ENCODE measurements around the gene TOGARAM2. TPM values are rescaled to one million over a fixed set of nuclear protein-coding genes. Genes with fewer than 3 reads are reported as not detected.
"Not testable (repeated sequence)": the region's sequence is repeated elsewhere in the genome, so short reads cannot be mapped to it uniquely, and the experiment has no call there.

Gene TOGARAM2
- polyA plus RNA-seq, 1 donor (not counting 4 experiments of a cell fraction or from before 2014, with no cell fraction given): 0.10 TPM

DNA sequence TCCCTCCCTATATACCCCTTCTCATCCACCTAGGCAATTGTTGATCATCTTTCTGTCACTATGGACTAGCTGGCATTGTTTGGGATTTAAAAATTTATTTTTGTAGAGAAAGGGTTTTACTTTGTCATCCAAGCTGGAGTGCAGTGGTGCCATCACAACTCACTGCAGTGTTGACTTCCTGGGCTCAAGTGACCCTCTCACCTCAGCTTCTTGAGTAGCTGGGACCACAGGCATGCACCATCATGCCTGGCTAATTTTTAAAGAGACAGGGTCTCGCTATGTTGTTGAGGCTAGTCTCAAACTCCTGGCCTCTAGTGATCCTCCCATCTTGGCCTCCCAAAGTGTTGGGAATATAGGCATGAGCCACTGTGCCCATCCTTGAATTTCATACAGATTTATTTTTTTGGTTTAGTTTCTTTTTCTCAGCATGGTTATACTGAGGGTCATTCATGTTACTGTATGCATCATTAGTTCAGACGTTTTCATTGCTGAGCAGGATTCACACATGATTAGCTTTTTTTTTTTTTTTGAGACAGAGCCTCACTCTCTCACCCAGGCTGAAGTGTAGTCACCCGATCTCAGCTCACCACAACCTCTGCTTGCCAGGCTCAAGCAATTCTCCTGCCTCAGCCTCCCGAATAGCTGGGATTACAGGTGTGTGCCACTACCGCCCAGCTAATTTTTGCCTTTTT lies 101.9 kb downstream of the TOGARAM2 start:
- Histone ChIP-seq H3K27me3 (ENCODE audit: control insufficient read depth, extremely low read depth, insufficient read depth, low read length) (no peaks in the 10 kb centered on the region), H2AFZ (ENCODE audit: control insufficient read depth, low read length) (no peak overlapping the region), H3K9me3 (ENCODE audit: control insufficient read depth, low read depth, low read length) (peaks cover 7% of the 10 kb centered on the region), H3K4me1 (ENCODE audit: control insufficient read depth, extremely low read depth, insufficient read depth, low read length) (no peaks in the 10 kb centered on the region), H3K79me2 (ENCODE audit: control insufficient read depth, insufficient read depth, low read length) (no peaks in the 10 kb centered on the region), H3K36me3 (ENCODE audit: control insufficient read depth in 2 of 2, extremely low read depth in 1 of 2, insufficient read depth in 2 of 2, low read length in 2 of 2) (no peaks in the 10 kb centered on the region), H3K4me3 (ENCODE audit: control insufficient read depth in 2 of 3, extremely low read depth in 1 of 3, insufficient read depth in 2 of 3, low read depth in 1 of 3, low read length in 3 of 3) (no peak overlapping the region), H3K9me1 (ENCODE audit: control insufficient read depth, extremely low read depth, insufficient read depth, low read length) (no peaks in the 10 kb centered on the region), H4K20me1 (ENCODE audit: control insufficient read depth, extremely low read depth, insufficient read depth, low read length) (no peaks in the 10 kb centered on the region), H3K4me2 (ENCODE audit: control insufficient read depth, extremely low read depth, insufficient read depth, low read depth, low read length) (no peak overlapping the region), H3K27ac (ENCODE audit: control insufficient read depth, insufficient read depth, low read length) (no peak overlapping the region), H3K9ac (ENCODE audit: control insufficient read depth, extremely low read depth, insufficient read depth, low read length) (no peak overlapping the region)
- FAIRE-seq: no peak
- dilution Hi-C loops (cut with MboI; ENCODE audit: extremely low pct_ligation_motif_present, low sequenced_read_pairs): no loop called here
- DNase-seq (ENCODE audit: low read depth, low spot score): no peak
- TF ChIP-seq, protein P1, sequence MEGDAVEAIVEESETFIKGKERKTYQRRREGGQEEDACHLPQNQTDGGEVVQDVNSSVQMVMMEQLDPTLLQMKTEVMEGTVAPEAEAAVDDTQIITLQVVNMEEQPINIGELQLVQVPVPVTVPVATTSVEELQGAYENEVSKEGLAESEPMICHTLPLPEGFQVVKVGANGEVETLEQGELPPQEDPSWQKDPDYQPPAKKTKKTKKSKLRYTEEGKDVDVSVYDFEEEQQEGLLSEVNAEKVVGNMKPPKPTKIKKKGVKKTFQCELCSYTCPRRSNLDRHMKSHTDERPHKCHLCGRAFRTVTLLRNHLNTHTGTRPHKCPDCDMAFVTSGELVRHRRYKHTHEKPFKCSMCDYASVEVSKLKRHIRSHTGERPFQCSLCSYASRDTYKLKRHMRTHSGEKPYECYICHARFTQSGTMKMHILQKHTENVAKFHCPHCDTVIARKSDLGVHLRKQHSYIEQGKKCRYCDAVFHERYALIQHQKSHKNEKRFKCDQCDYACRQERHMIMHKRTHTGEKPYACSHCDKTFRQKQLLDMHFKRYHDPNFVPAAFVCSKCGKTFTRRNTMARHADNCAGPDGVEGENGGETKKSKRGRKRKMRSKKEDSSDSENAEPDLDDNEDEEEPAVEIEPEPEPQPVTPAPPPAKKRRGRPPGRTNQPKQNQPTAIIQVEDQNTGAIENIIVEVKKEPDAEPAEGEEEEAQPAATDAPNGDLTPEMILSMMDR (optimal IDR thresholded peaks at IDR 0.05 in 1 of 3, IDR thresholded peaks at IDR 0.05 in 1 of 3, conservative IDR thresholded peaks at IDR 0.05 in 1 of 3; ENCODE audit: extremely low read depth in 1 of 3, insufficient read depth in 2 of 3, low read length in 3 of 3): no peak
- no peak for TF ChIP-seq EZH2 (IDR thresholded peaks at IDR 0.05; ENCODE audit: low read length)

DNA sequence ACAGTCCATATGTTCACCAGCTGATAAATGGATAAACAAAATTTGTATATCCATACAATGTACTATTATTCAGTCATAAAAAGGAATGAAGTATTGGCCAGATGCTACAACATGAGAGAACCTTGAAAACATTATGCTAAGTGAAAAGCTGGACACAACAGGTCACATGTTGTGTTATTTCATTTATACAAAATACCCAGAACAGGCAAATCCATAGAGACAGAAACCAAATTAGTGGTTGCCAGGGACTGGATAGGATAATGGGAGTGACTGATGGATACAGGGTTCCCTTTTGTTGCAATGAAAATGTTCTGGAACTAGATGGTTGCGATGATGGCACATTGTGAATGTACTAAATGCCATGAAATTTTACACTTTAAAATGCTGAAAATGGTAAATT lies 103.5 kb downstream of the TOGARAM2 start:
- Histone ChIP-seq H3K4me3 (ENCODE audit: control insufficient read depth in 2 of 3, extremely low read depth in 1 of 3, insufficient read depth in 2 of 3, low read depth in 1 of 3, low read length in 3 of 3) (no peak overlapping the region), H3K9ac (ENCODE audit: control insufficient read depth, extremely low read depth, insufficient read depth, low read length) (no peak overlapping the region), H3K36me3 (ENCODE audit: control insufficient read depth in 2 of 2, extremely low read depth in 1 of 2, insufficient read depth in 2 of 2, low read length in 2 of 2) (no peaks in the 10 kb centered on the region), H4K20me1 (ENCODE audit: control insufficient read depth, extremely low read depth, insufficient read depth, low read length) (no peaks in the 10 kb centered on the region), H3K9me3 (ENCODE audit: control insufficient read depth, low read depth, low read length) (peaks cover 7% of the 10 kb centered on the region), H3K79me2 (ENCODE audit: control insufficient read depth, insufficient read depth, low read length) (no peaks in the 10 kb centered on the region), H3K27me3 (ENCODE audit: control insufficient read depth, extremely low read depth, insufficient read depth, low read length) (no peaks in the 10 kb centered on the region), H3K27ac (ENCODE audit: control insufficient read depth, insufficient read depth, low read length) (no peak overlapping the region), H2AFZ (ENCODE audit: control insufficient read depth, low read length) (no peak overlapping the region), H3K4me2 (ENCODE audit: control insufficient read depth, extremely low read depth, insufficient read depth, low read depth, low read length) (no peak overlapping the region), H3K9me1 (ENCODE audit: control insufficient read depth, extremely low read depth, insufficient read depth, low read length) (no peaks in the 10 kb centered on the region), H3K4me1 (ENCODE audit: control insufficient read depth, extremely low read depth, insufficient read depth, low read length) (no peaks in the 10 kb centered on the region)
- no peak for DNase-seq (ENCODE audit: low read depth, low spot score)
- no peak for TF ChIP-seq EZH2 (IDR thresholded peaks at IDR 0.05; ENCODE audit: low read length)
- TF ChIP-seq, protein P1 (optimal IDR thresholded peaks at IDR 0.05 in 1 of 3, IDR thresholded peaks at IDR 0.05 in 1 of 3, conservative IDR thresholded peaks at IDR 0.05 in 1 of 3; ENCODE audit: extremely low read depth in 1 of 3, insufficient read depth in 2 of 3, low read length in 3 of 3): no peak
- no peak for FAIRE-seq
- dilution Hi-C loops (cut with MboI; ENCODE audit: extremely low pct_ligation_motif_present, low sequenced_read_pairs): no loop called here

DNA sequence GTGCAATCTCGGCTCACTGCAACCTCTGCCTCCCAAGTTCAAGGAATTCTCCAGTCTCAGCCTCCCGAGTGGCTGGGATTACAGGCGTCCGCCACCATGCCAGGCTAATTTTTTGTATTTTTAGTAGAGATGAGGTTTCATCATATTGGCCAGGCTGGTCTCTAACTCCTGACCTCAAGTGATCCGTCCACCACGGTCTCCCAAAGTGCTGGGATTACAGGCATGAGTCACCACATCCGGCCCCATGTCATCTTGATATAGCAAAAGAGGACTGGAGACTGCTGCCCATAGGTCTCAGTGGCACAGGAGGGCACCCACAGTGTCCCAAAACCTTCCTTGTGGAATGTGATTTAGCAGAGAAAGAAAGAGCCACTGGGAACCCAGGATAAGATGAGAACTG lies 109.2 kb downstream of the TOGARAM2 start:
- DNase-seq (ENCODE audit: low read depth, low spot score); H2AFZ ChIP-seq (ENCODE audit: control insufficient read depth, low read length); H3K9ac ChIP-seq (ENCODE audit: control insufficient read depth, extremely low read depth, insufficient read depth, low read length); H3K4me2 ChIP-seq (ENCODE audit: control insufficient read depth, extremely low read depth, insufficient read depth, low read depth, low read length); H3K27me3 ChIP-seq (ENCODE audit: control insufficient read depth, extremely low read depth, insufficient read depth, low read length); H3K4me3 ChIP-seq (ENCODE audit: control insufficient read depth in 2 of 3, extremely low read depth in 1 of 3, insufficient read depth in 2 of 3, low read depth in 1 of 3, low read length in 3 of 3); H3K9me3 ChIP-seq (ENCODE audit: control insufficient read depth, low read depth, low read length); FAIRE-seq; H3K36me3 ChIP-seq (ENCODE audit: control insufficient read depth in 2 of 2, extremely low read depth in 1 of 2, insufficient read depth in 2 of 2, low read length in 2 of 2); H3K79me2 ChIP-seq (ENCODE audit: control insufficient read depth, insufficient read depth, low read length); H3K9me1 ChIP-seq (ENCODE audit: control insufficient read depth, extremely low read depth, insufficient read depth, low read length); H3K27ac ChIP-seq (ENCODE audit: control insufficient read depth, insufficient read depth, low read length); H3K4me1 ChIP-seq (ENCODE audit: control insufficient read depth, extremely low read depth, insufficient read depth, low read length); dilution Hi-C loops (cut with MboI; ENCODE audit: extremely low pct_ligation_motif_present, low sequenced_read_pairs); H4K20me1 ChIP-seq (ENCODE audit: control insufficient read depth, extremely low read depth, insufficient read depth, low read length): not testable (repeated sequence)

All from keratinocyte (primary cell).